Liver (tissue), 9 donors: ENCODE results near the gene ACOXL. TPM values are rescaled to one million over a fixed set of nuclear protein-coding genes. Genes with fewer than 3 reads are reported as not detected.

Experiments used
- DNase-seq: peaks from one replicate; pipeline ENCODE4 v3.0.0-alpha.2; 2017; ENCODE audit warnings: low spot score
- H3K27ac ChIP-seq, 2 donors: one replicate each; pipeline ENCODE4 v1.7.0; 2013; ENCODE audit warnings: inconsistent platforms in 2 of 2, low read length in 2 of 2, control low read depth in 1 of 2, low read depth in 1 of 2, mild to moderate bottlenecking in 1 of 2
- H3K27me3 ChIP-seq, 4 donors: one replicate each; pipeline versions ENCODE4 v1.6.1 to v1.7.0; 2013; ENCODE audit warnings: low read length in 3 of 4, inconsistent platforms in 1 of 4, mild to moderate bottlenecking in 1 of 4, moderate library complexity in 1 of 4; ENCODE audit not compliant: control insufficient read depth in 4 of 4, insufficient read depth in 4 of 4
- H3K36me3 ChIP-seq, 4 donors: one replicate each; pipeline versions ENCODE4 v1.6.1 to v1.7.0; 2013; ENCODE audit warnings: low read length in 3 of 4, mild to moderate bottlenecking in 3 of 4, low read depth in 1 of 4, moderate library complexity in 1 of 4; ENCODE audit not compliant: control insufficient read depth in 4 of 4, insufficient read depth in 3 of 4
- H3K4me1 ChIP-seq, 4 donors: one replicate each; pipeline versions ENCODE4 v1.6.1 to v1.7.0; 2013; ENCODE audit warnings: low read length in 3 of 4, mild to moderate bottlenecking in 3 of 4, moderate library complexity in 1 of 4; ENCODE audit not compliant: control insufficient read depth in 4 of 4, insufficient read depth in 4 of 4
- H3K4me3 ChIP-seq, 3 donors: one replicate each; pipeline versions ENCODE4 v1.6.1 to v1.7.0; 2013; ENCODE audit warnings: low read length in 3 of 3, control low read depth in 1 of 3, low read depth in 1 of 3, mild to moderate bottlenecking in 1 of 3
- H3K9ac ChIP-seq, 2 donors: one replicate each; pipeline ENCODE4 v1.7.0; 2013; ENCODE audit warnings: low read length in 2 of 2, mild to moderate bottlenecking in 2 of 2, moderate library complexity in 2 of 2, control low read depth in 1 of 2, low read depth in 1 of 2
- H3K9me3 ChIP-seq, 4 donors: one replicate each; pipeline versions ENCODE4 v1.6.1 to v1.7.0; 2013; ENCODE audit warnings: low read length in 3 of 4; ENCODE audit not compliant: control insufficient read depth in 4 of 4
- ATF3 ChIP-seq: IDR thresholded peaks from 2 replicates; pipeline ENCODE4 v1.6.1; 2016; ENCODE audit warnings: antibody characterized with exemption
- CTCF ChIP-seq: fragments of 150-350 bp; IDR thresholded peaks from 2 replicates; pipeline ENCODE4 v1.5.1; 2017; ENCODE audit warnings: improper control_type of control experiment, low read depth, low read length; ENCODE audit not compliant: missing input control
- EGR1 ChIP-seq, 2 donors: IDR thresholded peaks; 2 replicates each; pipeline ENCODE4 v1.6.1; 2016 to 2018; ENCODE audit warnings: antibody characterized with exemption in 2 of 2, low read depth in 2 of 2
- FOXA1 ChIP-seq: IDR thresholded peaks from 2 replicates; pipeline ENCODE4 v1.6.1; 2016; ENCODE audit warnings: antibody characterized with exemption
- FOXA2 ChIP-seq: IDR thresholded peaks from 2 replicates; pipeline ENCODE4 v1.6.1; 2016; ENCODE audit warnings: antibody characterized with exemption
- GABPA ChIP-seq, 2 donors: IDR thresholded peaks in 1 of 2; conservative IDR thresholded peaks in 1 of 2; 2 replicates each; pipeline ENCODE4 v1.6.1; 2016; ENCODE audit warnings: antibody characterized with exemption in 2 of 2, mild to moderate bottlenecking in 1 of 2, moderate library complexity in 1 of 2
- HNF4A ChIP-seq, 2 donors: conservative IDR thresholded peaks; 2 replicates each; pipeline ENCODE4 v1.6.1; 2016; ENCODE audit warnings: antibody characterized with exemption in 2 of 2, mild to moderate bottlenecking in 2 of 2
- HNF4G ChIP-seq: IDR thresholded peaks from 2 replicates; pipeline ENCODE4 v1.6.1; 2016; ENCODE audit warnings: antibody characterized with exemption
- JUND ChIP-seq, 2 donors: IDR thresholded peaks; 2 replicates each; pipeline ENCODE4 v1.6.1; 2016; ENCODE audit warnings: antibody characterized with exemption in 2 of 2
- MAX ChIP-seq: IDR thresholded peaks from 2 replicates; pipeline ENCODE4 v1.6.1; 2016; ENCODE audit warnings: antibody characterized with exemption
- NR2F2 ChIP-seq: IDR thresholded peaks from 2 replicates; pipeline ENCODE4 v1.6.1; 2016; ENCODE audit warnings: antibody characterized with exemption
- RAD21 ChIP-seq, 2 donors: IDR thresholded peaks; 2 replicates each; pipeline ENCODE4 v1.6.1; 2016; ENCODE audit warnings: antibody characterized with exemption in 2 of 2, mild to moderate bottlenecking in 2 of 2
- REST ChIP-seq: IDR thresholded peaks from 2 replicates; pipeline ENCODE4 v1.6.1; 2016; ENCODE audit warnings: antibody characterized with exemption, mild to moderate bottlenecking
- SP1 ChIP-seq: IDR thresholded peaks from 2 replicates; pipeline ENCODE4 v1.6.1; 2018; ENCODE audit warnings: antibody characterized with exemption, mild to moderate bottlenecking
- TAF1 ChIP-seq: conservative IDR thresholded peaks from 2 replicates; pipeline ENCODE4 v1.6.1; 2016; ENCODE audit warnings: antibody characterized with exemption, mild to moderate bottlenecking
- YY1 ChIP-seq: IDR thresholded peaks from 2 replicates; pipeline ENCODE4 v1.6.1; 2016; ENCODE audit warnings: antibody characterized with exemption, mild to moderate bottlenecking
- ZBTB33 ChIP-seq: IDR thresholded peaks from 2 replicates; pipeline ENCODE4 v1.6.1; 2016; ENCODE audit warnings: antibody characterized with exemption
- WGBS: extraction: QIAGEN DNeasy Blood & Tissue Kit; methylation state at CpG from one replicate; pipeline ENCODE4 v1.1.7; 2013; 5-methylcytosine and 5-hydroxymethylcytosine counted together
- polyA plus RNA-seq, 2 donors: library from polyadenylated mRNA; stranded (reverse) in 1 of 2; unstranded in 1 of 2; fragments of 200-250 nt in 1 of 2; fragments of >200 nt in 1 of 2; fragmentation: Nextera tagmentation in 1 of 2; extraction: Ambion mirVana in 1 of 2; gene quantifications; one replicate each; pipeline versions ENCODE4 v1.2.1 to v1.2.3, GENCODE V29; 2013 to 2015
- total RNA-seq, 2 donors: library from RNA; depleted of rRNA; stranded (reverse); fragments of >200 nt; gene quantifications; one replicate each; pipeline ENCODE4 v1.2.3, GENCODE V29; 2014
- donor health status: healthy.
- donor health status: healthy.
- donor health status: healthy.
- donor health status: healthy.
- donor health status: healthy.

ACOXL gene
- total and polyA plus RNA-seq, 4 donors: 0.07 TPM; not detected in 3

GRCh38 chr2:110812726-110813645 is 80.6 kb downstream of the ACOXL start:
- Histone ChIP-seq H3K27ac (no peak overlapping the region), H3K36me3 (no peaks in the 10 kb centered on the region), H3K4me1 (no peaks in the 10 kb centered on the region), H3K9ac (no peak overlapping the region), H3K9me3 (no peaks in the 10 kb centered on the region), H3K27me3 (no peaks in the 10 kb centered on the region), H3K4me3 (no peak overlapping the region)
- TF ChIP-seq HNF4G (no peak), JUND (IDR thresholded peaks at IDR 0.05) (no peak), NR2F2 (no peak), SP1 (no peak), GABPA (IDR thresholded peaks at IDR 0.05 in 1 of 2, conservative IDR thresholded peaks at IDR 0.05 in 1 of 2) (no peak), RAD21 (IDR thresholded peaks at IDR 0.05) (no peak), FOXA1 (no peak), YY1 (no peak), MAX (no peak)
- 95% methylated on average over 12 of the region's 12 CpGs for WGBS
- DNase-seq: no peak

- TF ChIP-seq ATF3 (no peak), ZBTB33 (no peak)
- DNase-seq: no peak
- no peaks in the 10 kb centered on the region for H3K27me3 ChIP-seq
- no peak overlapping the region for H3K27ac ChIP-seq
- no peaks in the 10 kb centered on the region for H3K36me3 ChIP-seq
- H3K4me3 ChIP-seq: no peak overlapping the region
- H3K4me1 ChIP-seq: no peaks in the 10 kb centered on the region
- 89% methylated on average over 5 of the region's 5 CpGs for WGBS
- no peak overlapping the region for H3K9ac ChIP-seq
- no peaks in the 10 kb centered on the region for H3K9me3 ChIP-seq
These were observed 81.5 kb downstream of the ACOXL start for GRCh38 chr2:110813896-110814295.

- H3K27me3 ChIP-seq: no peaks in the 10 kb centered on the region
- DNase-seq: no peak
- H3K9ac ChIP-seq: no peak overlapping the region
- no peak overlapping the region for H3K27ac ChIP-seq
- WGBS: 67% methylated on average over 1 of the region's 1 CpG
- H3K4me1 ChIP-seq: no peaks in the 10 kb centered on the region
- no peaks in the 10 kb centered on the region for H3K9me3 ChIP-seq
- H3K36me3 ChIP-seq: no peaks in the 10 kb centered on the region
- no peak overlapping the region for H3K4me3 ChIP-seq
- TF ChIP-seq CTCF: no peak
- no peak for TF ChIP-seq ATF3
- TF ChIP-seq JUND (IDR thresholded peaks at IDR 0.05): no peak
- TF ChIP-seq MAX: no peak
- no peak for TF ChIP-seq REST
- TF ChIP-seq HNF4A (conservative IDR thresholded peaks at IDR 0.05): no peak
- no peak for TF ChIP-seq SP1
- no peak for TF ChIP-seq FOXA2
- TF ChIP-seq HNF4G: no peak
- TF ChIP-seq FOXA1: no peak
- no peak for TF ChIP-seq TAF1
- TF ChIP-seq YY1: no peak
- no peak for TF ChIP-seq EGR1 (IDR thresholded peaks at IDR 0.05; ENCODE audit: low read depth in 2 of 2)
- no peak for TF ChIP-seq GABPA (IDR thresholded peaks at IDR 0.05 in 1 of 2, conservative IDR thresholded peaks at IDR 0.05 in 1 of 2)
- TF ChIP-seq NR2F2: no peak
- TF ChIP-seq RAD21 (IDR thresholded peaks at IDR 0.05): no peak
These were observed 83.6 kb downstream of the ACOXL start for GRCh38 chr2:110815938-110816337.
